GM21381 (cell line): ENCODE results near the gene C2orf81.
A peak's percentile ranks its signal among the peaks of the same experiment; 100 is the strongest.

ENCODE experiments used
- ATAC-seq: cut with Tn5 transposase; IDR thresholded peaks from one replicate; pipeline ENCODE4 v1.9.1; 2021; ENCODE audit warnings: mild to moderate bottlenecking, moderate library complexity; ENCODE audit not compliant: unreplicated experiment

Gene C2orf81

GRCh38 chr2:74391580-74392448 is 29.6 kb downstream of the C2orf81 start:
- ATAC-seq: peak; percentile 58

- ATAC-seq: peak; percentile 14
These were observed 30.2 kb downstream of the C2orf81 start for GRCh38 chr2:74391209-74391579.

- no peak for ATAC-seq
These were observed 30.8 kb downstream of the C2orf81 start for GRCh38 chr2:74390606-74391005.

GRCh38 chr2:74387346-74387745 is 34.1 kb downstream of the C2orf81 start:
- no peak for ATAC-seq

DNA sequence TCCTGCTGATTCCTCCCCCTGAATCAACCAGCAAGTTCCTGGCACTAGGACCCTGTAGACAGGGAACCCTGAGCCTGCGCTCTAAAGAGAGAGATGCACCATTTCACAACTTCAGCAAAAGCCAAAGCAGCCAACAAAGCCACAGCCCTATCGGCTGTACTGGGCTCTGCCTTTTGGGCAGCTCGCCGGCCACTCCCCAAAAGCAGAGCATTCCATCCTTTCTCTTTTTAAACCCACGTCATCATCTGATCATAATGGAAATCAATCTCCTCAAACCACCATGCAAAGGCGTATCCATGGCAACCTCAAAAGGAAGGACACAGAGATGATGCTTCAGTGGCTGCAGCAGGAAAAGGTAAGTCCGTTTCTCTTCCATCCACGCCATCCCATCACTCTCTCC is 36.0 kb downstream of the C2orf81 start:
- no peak for ATAC-seq

GRCh38 chr2:74384051-74384450 is 37.4 kb downstream of the C2orf81 start:
- no peak for ATAC-seq

DNA sequence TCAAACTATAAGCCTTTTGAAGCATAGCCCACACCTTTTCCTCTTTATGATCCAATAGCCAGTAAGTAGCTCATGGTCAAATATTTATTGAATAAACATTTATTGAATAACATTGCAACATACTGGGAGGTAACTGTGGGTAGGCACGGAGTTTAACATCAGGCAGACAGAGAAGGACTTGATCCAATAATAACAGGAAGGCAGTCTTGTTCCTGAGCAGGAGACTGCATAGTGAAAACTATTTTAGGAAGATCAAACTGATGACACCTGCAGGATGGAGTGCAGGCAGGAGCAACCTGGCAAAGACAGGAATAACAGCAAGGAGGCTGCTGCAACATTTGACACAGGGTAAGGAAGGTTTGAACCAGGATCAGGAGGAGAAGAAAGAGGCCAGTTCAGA is 38.2 kb downstream of the C2orf81 start:
- ATAC-seq: no peak

DNA sequence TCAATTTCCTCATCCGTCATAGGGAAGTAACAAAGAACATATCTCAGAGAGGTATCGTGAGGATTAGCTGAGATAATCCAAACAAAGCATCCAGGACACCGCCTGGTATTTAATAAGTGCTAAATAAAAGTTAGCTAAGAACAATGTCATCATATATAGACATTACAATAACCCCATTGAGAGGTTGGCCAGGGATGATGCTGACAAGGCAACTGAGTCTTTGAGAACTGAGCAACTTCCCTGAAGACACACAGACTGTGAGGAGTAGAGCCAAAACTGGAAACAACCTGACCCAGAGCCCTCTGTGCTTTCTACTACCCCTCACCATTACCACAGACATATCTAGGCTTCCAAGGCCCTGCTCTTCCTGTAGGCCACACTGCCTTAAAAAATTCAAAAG is 39.7 kb downstream of the C2orf81 start:
- ATAC-seq: no peak

GRCh38 chr2:74379851-74380789 is 41.3 kb downstream of the C2orf81 start, which contains the start of gene DCTN1:
Gene DCTN1 (minus strand): TSS chr2:74380311. CDS start chr2:74380037, 274 bp downstream.
- ATAC-seq: no peak

DNA sequence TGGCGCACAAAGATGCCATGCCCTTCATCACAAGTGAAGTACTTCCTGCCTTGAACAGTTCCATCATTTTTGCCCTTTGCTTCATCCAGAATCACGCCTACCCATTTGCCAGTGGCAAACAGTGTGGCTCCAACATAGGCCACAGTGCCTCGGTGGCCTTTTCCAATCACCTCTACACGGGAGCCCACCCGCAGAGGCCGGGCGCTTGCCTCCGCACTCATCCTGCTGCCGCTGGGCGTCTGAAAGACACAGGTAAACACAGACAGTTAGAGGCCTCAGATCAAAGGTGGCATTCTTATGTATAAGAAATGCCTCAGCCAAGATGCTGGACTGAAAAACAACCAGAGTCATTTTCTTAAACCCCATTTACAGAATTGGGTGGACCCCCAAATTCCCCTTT is 43.4 kb downstream of the C2orf81 start:
- no peak for ATAC-seq

GRCh38 chr2:74375838-74376237 is 45.6 kb downstream of the C2orf81 start:
- ATAC-seq: no peak

GRCh38 chr2:74374509-74375205 is 46.8 kb downstream of the C2orf81 start:
- no peak for ATAC-seq

DNA sequence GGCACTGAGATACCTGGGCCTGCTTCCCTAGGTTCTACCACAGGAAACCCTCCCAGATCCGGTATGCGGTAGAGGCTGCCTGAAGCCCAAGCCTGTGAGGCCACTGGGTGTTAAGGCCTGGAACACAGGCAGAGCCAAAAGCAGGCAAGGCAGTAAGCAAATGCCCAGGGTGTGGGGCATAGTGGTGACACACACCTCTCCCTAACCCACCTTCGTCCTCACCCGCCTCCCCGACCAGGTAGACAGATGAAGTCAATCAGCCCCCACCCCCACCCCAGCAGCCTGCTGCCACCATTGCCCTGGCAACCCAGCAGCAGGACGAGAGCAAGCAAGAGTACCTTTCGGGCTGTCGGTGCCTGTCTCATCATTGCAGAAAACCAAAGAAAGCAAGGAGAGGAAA is 47.4 kb downstream of the C2orf81 start:
- no peak for ATAC-seq

DNA sequence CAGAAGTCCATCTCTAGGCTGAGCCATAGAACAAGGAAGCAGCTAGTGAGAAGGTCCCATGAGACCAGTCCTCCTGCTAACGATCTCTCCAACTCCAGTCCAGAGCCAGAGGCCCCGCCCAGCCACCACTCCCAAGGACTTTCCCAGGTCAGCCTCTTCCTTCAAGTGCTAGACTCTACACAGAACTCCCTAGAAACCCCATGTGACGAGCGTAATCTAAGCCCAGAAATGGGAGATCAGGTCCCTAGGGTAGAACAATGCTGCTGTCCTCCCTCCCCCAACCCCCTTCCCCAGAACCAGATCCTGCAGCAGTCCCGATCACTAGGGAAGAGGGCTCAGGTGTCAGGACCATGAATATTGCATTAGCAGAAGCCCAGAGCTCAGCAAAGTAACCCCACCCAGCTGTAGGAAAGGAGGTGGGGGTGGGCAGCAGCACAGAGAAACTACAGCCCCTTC is 48.2 kb downstream of the C2orf81 start:
- ATAC-seq: no peak

DNA sequence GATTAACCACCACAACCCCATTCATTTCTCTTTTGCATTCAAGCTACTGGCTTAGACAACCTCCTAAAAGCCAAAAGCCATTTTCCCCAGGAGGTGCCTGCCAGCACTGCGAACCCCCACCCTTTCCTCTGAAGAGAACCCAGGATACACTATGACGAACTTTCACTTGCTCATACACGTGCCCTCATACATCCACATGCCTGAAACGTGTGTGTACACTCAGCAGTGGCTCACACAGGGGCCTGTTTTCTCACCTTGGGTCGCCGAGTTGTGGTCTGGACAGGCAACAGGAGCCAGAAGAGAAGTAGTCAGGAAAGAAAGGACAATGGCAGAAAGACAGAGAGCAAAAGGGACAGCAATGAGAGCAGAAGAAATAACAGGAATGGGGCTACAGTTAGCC is 48.7 kb downstream of the C2orf81 start:
- ATAC-seq: no peak

- ATAC-seq: no peak
These were observed 50.0 kb downstream of the C2orf81 start for GRCh38 chr2:74371421-74371820.

DNA sequence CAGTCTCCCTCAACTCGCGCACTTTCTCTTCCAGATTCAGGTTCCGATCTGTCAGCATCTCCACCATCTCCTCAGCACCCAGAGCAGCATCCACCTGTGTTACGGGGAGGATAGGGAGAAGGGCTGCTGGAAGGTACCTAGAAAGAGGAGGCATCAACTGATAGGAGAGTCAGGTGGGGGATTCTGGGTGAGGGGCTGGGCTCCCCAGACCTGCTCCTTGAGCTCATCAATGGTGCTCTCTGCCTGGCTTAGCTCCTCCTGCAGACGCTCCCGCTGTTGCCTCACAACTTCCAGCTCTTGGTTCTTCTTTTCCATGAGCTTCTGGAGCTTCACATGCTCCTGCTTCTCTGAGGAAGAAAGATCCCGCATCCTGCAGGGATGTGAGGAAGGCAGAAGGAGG is 51.4 kb downstream of the C2orf81 start:
- no peak for ATAC-seq

DNA sequence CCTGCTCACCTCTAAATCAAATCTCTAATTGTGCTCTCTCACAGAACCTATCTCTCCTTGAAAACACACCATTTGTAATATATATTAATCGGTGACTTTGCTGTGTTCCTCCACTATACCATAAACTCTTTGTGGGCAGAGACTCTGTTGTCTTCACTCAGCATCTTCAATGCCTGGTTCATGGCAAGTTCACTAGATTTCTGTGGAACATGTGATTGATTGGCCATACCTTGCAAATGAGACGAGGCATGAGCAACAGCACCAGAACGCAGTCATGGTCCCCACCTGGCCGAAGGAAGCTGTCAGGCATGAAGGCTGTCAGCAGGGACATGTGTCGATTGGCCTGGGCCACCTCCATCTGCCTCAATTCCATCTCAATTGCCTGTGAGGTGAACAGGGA is 52.9 kb downstream of the C2orf81 start:
- no peak for ATAC-seq

DNA sequence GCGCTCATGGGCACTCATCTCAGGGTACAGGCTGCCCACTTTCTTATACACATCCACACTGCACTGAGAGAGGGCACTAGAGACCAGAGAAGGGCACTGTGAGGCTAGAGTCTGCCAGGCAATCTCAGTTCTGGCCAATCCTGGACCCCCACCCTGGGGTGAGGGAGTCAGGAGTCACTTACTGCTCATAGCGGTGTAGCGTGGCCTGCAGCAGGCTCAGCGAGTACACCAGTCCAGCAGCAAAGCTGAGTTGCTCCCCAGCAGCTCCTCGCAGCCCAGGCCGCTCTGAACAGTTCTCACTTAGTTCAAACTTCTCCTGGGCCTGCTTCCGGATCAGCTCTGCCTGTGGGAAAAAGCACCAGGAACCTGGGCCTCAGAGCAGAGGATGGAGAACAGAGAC is 53.6 kb downstream of the C2orf81 start:
- no peak for ATAC-seq

DNA sequence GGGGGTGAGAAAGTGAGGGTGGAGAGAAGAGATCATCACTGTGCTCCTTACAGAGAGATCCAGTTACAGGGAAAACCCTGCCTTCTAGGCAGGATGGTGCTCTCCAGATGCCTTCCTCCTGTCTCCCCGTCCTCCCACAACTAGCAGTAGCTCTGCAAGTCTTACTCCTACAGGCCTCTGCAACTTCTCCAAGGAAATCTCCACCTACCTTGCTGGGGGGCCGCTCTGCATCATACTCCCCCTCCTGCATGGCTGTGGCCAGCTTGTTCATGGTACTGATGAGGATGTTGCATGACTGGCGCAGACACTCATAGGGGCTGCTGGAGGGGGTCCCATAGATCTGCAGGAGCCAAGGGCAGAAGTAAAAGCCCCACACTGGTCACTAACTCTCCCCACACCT is 55.4 kb downstream of the C2orf81 start:
- ATAC-seq: no peak
